Activated naive CD4-positive, alpha-beta T cell treated with anti-CD3 and anti-CD28 coated beads, Interleukin-2, amount 50 U/mL, for 16 hours (primary cell): Measurements from ENCODE around the gene YTHDF2.
"Not testable (repeated sequence)": the region's sequence is repeated elsewhere in the genome, so short reads cannot be mapped to it uniquely, and the experiment has no call there.

ENCODE experiments used
- DNase-seq: peaks from one replicate; pipeline ENCODE4 v3.0.0-alpha.2; 2020

The YTHDF2 gene

GRCh38 chr1:28736450-28737306 lies at the start of gene YTHDF2:
YTHDF2 (plus strand) TSS chr1:28736940; CDS start chr1:28737121, 181 bp downstream.
- DNase-seq = peak; percentile 99

GRCh38 chr1:28691627-28692026 lies 45.1 kb upstream of the YTHDF2 start:
- not testable (repeated sequence) for DNase-seq

- no peak for DNase-seq
These were observed 33.1 kb upstream of the YTHDF2 start for GRCh38 chr1:28703629-28704028.

- no peak for DNase-seq
These were observed 20.4 kb upstream of the YTHDF2 start for GRCh38 chr1:28716336-28716735.

GRCh38 chr1:28718166-28718565 lies 18.6 kb upstream of the YTHDF2 start:
- no peak for DNase-seq

- no peak for DNase-seq
These were observed 18.0 kb upstream of the YTHDF2 start for GRCh38 chr1:28718586-28719331.

GRCh38 chr1:28719332-28719619 lies 17.5 kb upstream of the YTHDF2 start:
- no peak for DNase-seq

- no peak for DNase-seq
These were observed 16.4 kb upstream of the YTHDF2 start for GRCh38 chr1:28720376-28720775.

GRCh38 chr1:28721927-28722326 lies 14.8 kb upstream of the YTHDF2 start:
- not testable (repeated sequence) for DNase-seq

- not testable (repeated sequence) for DNase-seq
These were observed 11.4 kb upstream of the YTHDF2 start for GRCh38 chr1:28725365-28725764.

GRCh38 chr1:28735961-28736449 lies 735 bp upstream of the YTHDF2 start:
- no peak for DNase-seq

GRCh38 chr1:28737307-28738132 lies 780 bp downstream of the YTHDF2 start:
- DNase-seq = peak; percentile 45

GRCh38 chr1:28740118-28740517 lies 3.4 kb downstream of the YTHDF2 start:
- no peak for DNase-seq

GRCh38 chr1:28744184-28744583 lies 7.4 kb downstream of the YTHDF2 start:
- DNase-seq = no peak

- no peak for DNase-seq
These were observed 9.0 kb downstream of the YTHDF2 start for GRCh38 chr1:28745653-28746173.

- no peak for DNase-seq
These were observed 13.6 kb downstream of the YTHDF2 start for GRCh38 chr1:28750330-28750729.

- DNase-seq = not testable (repeated sequence)
These were observed 14.1 kb downstream of the YTHDF2 start for GRCh38 chr1:28750771-28751294.

- no peak for DNase-seq
These were observed 14.7 kb downstream of the YTHDF2 start for GRCh38 chr1:28751315-28752060.

- no peak for DNase-seq
These were observed 19.0 kb downstream of the YTHDF2 start for GRCh38 chr1:28755701-28756100.

- no peak for DNase-seq
These were observed 20.1 kb downstream of the YTHDF2 start for GRCh38 chr1:28756846-28757245.

GRCh38 chr1:28758420-28758819 lies 21.7 kb downstream of the YTHDF2 start:
- no peak for DNase-seq

GRCh38 chr1:28759257-28759656 lies 22.5 kb downstream of the YTHDF2 start:
- DNase-seq = no peak
